AG04450 (cell line): Measurements from ENCODE around the gene CARS2. TPM values are rescaled to one million over a fixed set of nuclear protein-coding genes. Genes with fewer than 3 reads are reported as not detected.
A peak's percentile ranks its signal among the peaks of the same experiment; 100 is the strongest.

Experiments
- CTCF ChIA-PET: fragments of 300-600, 350-600 bp; formaldehyde crosslinking; extraction: SDS; loops from one replicate; lab custom pipeline; 2022; ENCODE audit warnings: antibody characterized with exemption, inconsistent platforms; lab: Charles Lee
- POLR2A ChIA-PET: fragments of 350-600 bp; formaldehyde crosslinking; extraction: SDS; loops from one replicate; lab custom pipeline; 2021; ENCODE audit warnings: antibody characterized with exemption, inconsistent platforms; lab: Yijun Ruan, JAX
- DNase-seq: peaks from one replicate; pipeline ENCODE4 v3.0.0-alpha.2; 2011; ENCODE audit warnings: low read depth, low spot score
- H3K27ac ChIP-seq: one replicate; pipeline ENCODE4 v1.5.1; 2012; ENCODE audit warnings: low read depth, low read length, control low read depth
- H3K27me3 ChIP-seq: one replicate; pipeline ENCODE4 v1.6.0; 2012; ENCODE audit warnings: low read length; ENCODE audit not compliant: control insufficient read depth, insufficient read depth
- H3K4me3 ChIP-seq: 2 replicates; pipeline ENCODE4 v1.5.1; 2011; ENCODE audit warnings: mild to moderate bottlenecking, low read depth, low read length, control low read depth
- H3K9me3 ChIP-seq: 2 replicates; pipeline ENCODE4 v1.5.1; 2012; ENCODE audit warnings: low read length; ENCODE audit not compliant: control insufficient read depth, insufficient read depth
- CTCF ChIP-seq: IDR thresholded peaks from 2 replicates; pipeline ENCODE4 v1.5.1; 2011; ENCODE audit warnings: low read depth, low read length, control low read depth, inconsistent platforms
- polyA plus RNA-seq: library from polyadenylated mRNA; depleted of rRNA; stranded (reverse); fragments of >200 nt; gene quantifications from 2 replicates; pipeline ENCODE4 v1.2.3, GENCODE V29; 2011

The CARS2 gene
- polyA plus RNA-seq, 1 experiment: 51.5 TPM

- peak overlapping the region; percentile 83 for H3K27ac ChIP-seq
- POLR2A ChIA-PET: interaction anchor here (0.6 kb wide), 1 partner anchor 98 kb away, joined by 3 read pairs; no protein-coding TSS in a partner anchor
- CTCF ChIA-PET: interaction anchor here (1.0 to 3.0 kb wide), 7 partner anchors 17 to 250 kb away, joined by 3 to 19 read pairs (median 5); no protein-coding TSS in a partner anchor
- peak overlapping the region; percentile 81 for H3K4me3 ChIP-seq
- DNase-seq: peak; percentile 79
- H3K27me3 ChIP-seq: no peaks in the 10 kb centered on the region
- no peak for TF ChIP-seq CTCF
- H3K9me3 ChIP-seq: peaks cover 5% of the 10 kb centered on the region
These were observed 88.4 kb downstream of the CARS2 start for GRCh38 chr13:110617321-110618072.

- POLR2A ChIA-PET: interaction anchor here (0.6 kb wide), 2 partner anchors 95 to 99 kb away, joined by 3 to 4 read pairs; no protein-coding TSS in a partner anchor
- Histone ChIP-seq H3K27ac (peak overlapping the region; percentile 74), H3K9me3 (peaks cover 5% of the 10 kb centered on the region), H3K27me3 (no peaks in the 10 kb centered on the region), H3K4me3 (peak overlapping the region; percentile 81)
- CTCF ChIA-PET: interaction anchor here (1.0 kb wide), 1 partner anchor 160 kb away, joined by 3 read pairs; no protein-coding TSS in a partner anchor
- DNase-seq: no peak
- TF ChIP-seq CTCF: no peak
These were observed 89.5 kb downstream of the CARS2 start for GRCh38 chr13:110616103-110617101.

- peak; percentile 67 for DNase-seq
- H3K27ac ChIP-seq: peak within 1 kb of the TSS; percentile 75
- POLR2A ChIA-PET: interaction anchor here (0.7 to 1.2 kb wide), 2 partner anchors 24 to 100 kb away, joined by 3 to 5 read pairs; no protein-coding TSS in a partner anchor
- H3K4me3 ChIP-seq: peak within 1 kb of the TSS; percentile 81
- CTCF ChIA-PET: interaction anchor here (1.0 kb wide), 1 partner anchor 160 kb away, joined by 3 read pairs; no protein-coding TSS in a partner anchor
- H3K27me3 ChIP-seq: no peaks in the 10 kb centered on the region
- H3K9me3 ChIP-seq: peaks cover 5% of the 10 kb centered on the region
- no peak for TF ChIP-seq CTCF
These were observed 90.4 kb downstream of the CARS2 start, which contains the start of gene NAXD for GRCh38 chr13:110615322-110616102. Gene NAXD, plus strand, starts transcription at chr13:110615545. Its CDS starts 57 bp downstream, at chr13:110615602.

- TF ChIP-seq CTCF: no peak
- no peak for DNase-seq
- Histone ChIP-seq H3K4me3 (peak overlapping the region; percentile 81), H3K9me3 (peaks cover 5% of the 10 kb centered on the region), H3K27ac (no peak overlapping the region), H3K27me3 (peaks cover 4% of the 10 kb centered on the region)
- CTCF ChIA-PET: no interaction called here
- POLR2A ChIA-PET: interaction anchor here (0.7 to 1.2 kb wide), 2 partner anchors 25 to 100 kb away, joined by 3 to 5 read pairs; no protein-coding TSS in a partner anchor
These were observed 91.0 kb downstream of the CARS2 start for GRCh38 chr13:110615005-110615321.
